Measurements from ENCODE around the gene CCDC197.

CCDC197 gene

GRCh38 chr14:94038510-94038909 lies 41.4 kb downstream of the CCDC197 start:
- no peak overlapping the region for H3K4me2 ChIP-seq (ENCODE audit: insufficient read depth, low read length)
- H3K27ac ChIP-seq (ENCODE audit: low read length) = no peak overlapping the region
- H3K4me3 ChIP-seq (ENCODE audit: low read depth in 1 of 2, low read length in 2 of 2) = no peak overlapping the region
- H3K36me3 ChIP-seq (ENCODE audit: insufficient read depth, low read length) = no peaks in the 10 kb centered on the region
- peaks cover 3% of the 10 kb centered on the region for H3K27me3 ChIP-seq (ENCODE audit: insufficient read depth, low read length, poor library complexity)
- H3K9ac ChIP-seq (ENCODE audit: low read depth, low read length) = no peak overlapping the region
- H2AFZ ChIP-seq (ENCODE audit: low read depth, low read length) = no peak overlapping the region
- ATAC-seq (ENCODE audit: insufficient read depth, low read depth) (no peak), DNase-seq (no peak)
- H3K4me1 ChIP-seq (ENCODE audit: insufficient read depth, low read length) = no peaks in the 10 kb centered on the region
- TF ChIP-seq CTCF (IDR thresholded peaks at IDR 0.05; ENCODE audit: borderline replicate concordance, extremely low read depth, low read length, poor library complexity, severe bottlenecking) (no peak), EZH2 (IDR thresholded peaks at IDR 0.05; ENCODE audit: borderline replicate concordance, low read depth, low read length, severe bottlenecking) (no peak)
- H4K20me1 ChIP-seq (ENCODE audit: insufficient read depth, low read length) = peaks cover 7% of the 10 kb centered on the region
- no peaks in the 10 kb centered on the region for H3K9me3 ChIP-seq (ENCODE audit: insufficient read depth, low read length, severe bottlenecking)
- H3K79me2 ChIP-seq (ENCODE audit: insufficient read depth, low read length) = no peaks in the 10 kb centered on the region

GRCh38 chr14:94038921-94039629 lies 42.0 kb downstream of the CCDC197 start:
- Histone ChIP-seq H3K36me3 (ENCODE audit: insufficient read depth, low read length) (no peaks in the 10 kb centered on the region), H3K4me2 (ENCODE audit: insufficient read depth, low read length) (no peak overlapping the region), H3K79me2 (ENCODE audit: insufficient read depth, low read length) (no peaks in the 10 kb centered on the region), H3K9ac (ENCODE audit: low read depth, low read length) (no peak overlapping the region), H3K9me3 (ENCODE audit: insufficient read depth, low read length, severe bottlenecking) (no peaks in the 10 kb centered on the region), H4K20me1 (ENCODE audit: insufficient read depth, low read length) (peaks cover 7% of the 10 kb centered on the region), H3K27me3 (ENCODE audit: insufficient read depth, low read length, poor library complexity) (peaks cover 3% of the 10 kb centered on the region), H3K27ac (ENCODE audit: low read length) (no peak overlapping the region), H3K4me3 (ENCODE audit: low read depth in 1 of 2, low read length in 2 of 2) (no peak overlapping the region), H3K4me1 (ENCODE audit: insufficient read depth, low read length) (no peaks in the 10 kb centered on the region), H2AFZ (ENCODE audit: low read depth, low read length) (no peak overlapping the region)
- no peak for TF ChIP-seq CTCF (IDR thresholded peaks at IDR 0.05; ENCODE audit: borderline replicate concordance, extremely low read depth, low read length, poor library complexity, severe bottlenecking)
- no peak for TF ChIP-seq EZH2 (IDR thresholded peaks at IDR 0.05; ENCODE audit: borderline replicate concordance, low read depth, low read length, severe bottlenecking)
- no peak for ATAC-seq (ENCODE audit: insufficient read depth, low read depth)
- no peak for DNase-seq

GRCh38 chr14:94040247-94040646 lies 43.1 kb downstream of the CCDC197 start:
- DNase-seq (no peak), ATAC-seq (ENCODE audit: insufficient read depth, low read depth) (no peak)
- Histone ChIP-seq H3K36me3 (ENCODE audit: insufficient read depth, low read length) (0 out of 2 replicates have a peak, but pooled peaks cover 10% of the 10 kb centered on the region), H3K4me3 (ENCODE audit: low read depth in 1 of 2, low read length in 2 of 2) (no peak overlapping the region), H3K27me3 (ENCODE audit: insufficient read depth, low read length, poor library complexity) (peaks cover 3% of the 10 kb centered on the region), H3K79me2 (ENCODE audit: insufficient read depth, low read length) (no peaks in the 10 kb centered on the region), H3K9me3 (ENCODE audit: insufficient read depth, low read length, severe bottlenecking) (no peaks in the 10 kb centered on the region), H4K20me1 (ENCODE audit: insufficient read depth, low read length) (peaks cover 7% of the 10 kb centered on the region), H3K27ac (ENCODE audit: low read length) (no peak overlapping the region), H2AFZ (ENCODE audit: low read depth, low read length) (no peak overlapping the region), H3K9ac (ENCODE audit: low read depth, low read length) (no peak overlapping the region), H3K4me1 (ENCODE audit: insufficient read depth, low read length) (no peaks in the 10 kb centered on the region), H3K4me2 (ENCODE audit: insufficient read depth, low read length) (no peak overlapping the region)
- TF ChIP-seq CTCF (IDR thresholded peaks at IDR 0.05; ENCODE audit: borderline replicate concordance, extremely low read depth, low read length, poor library complexity, severe bottlenecking) (no peak), EZH2 (IDR thresholded peaks at IDR 0.05; ENCODE audit: borderline replicate concordance, low read depth, low read length, severe bottlenecking) (no peak)

Measured in DND-41 (cell line).